Adrenal gland (tissue), 5 donors: ENCODE data around the gene GPR171.

Experiments
- POLR2A ChIP-seq, 2 donors: fragments of 450-650 bp; IDR thresholded peaks; one replicate each; pipeline ENCODE4 v1.6.1; 2017; ENCODE audit warnings: antibody characterized with exemption in 2 of 2, mild to moderate bottlenecking in 2 of 2, moderate library complexity in 1 of 2
- TF ChIP-seq, protein P1 (sequence below), 6 experiments: fragments of 450-650 bp in 4 of 6; fragments of 200-600 bp in 2 of 6; sonication (generic) in 1 of 6; IDR thresholded peaks; 1 replicate in 5 of 6; 2 replicates in 1 of 6; pipeline versions ENCODE4 v1.5.1 to v1.8.0; 2016 to 2021; ENCODE audit warnings: antibody characterized with exemption in 6 of 6, mild to moderate bottlenecking in 2 of 6, moderate library complexity in 1 of 6
- donor health status: DM: no; HTN: no; CAD: no.

DNA sequence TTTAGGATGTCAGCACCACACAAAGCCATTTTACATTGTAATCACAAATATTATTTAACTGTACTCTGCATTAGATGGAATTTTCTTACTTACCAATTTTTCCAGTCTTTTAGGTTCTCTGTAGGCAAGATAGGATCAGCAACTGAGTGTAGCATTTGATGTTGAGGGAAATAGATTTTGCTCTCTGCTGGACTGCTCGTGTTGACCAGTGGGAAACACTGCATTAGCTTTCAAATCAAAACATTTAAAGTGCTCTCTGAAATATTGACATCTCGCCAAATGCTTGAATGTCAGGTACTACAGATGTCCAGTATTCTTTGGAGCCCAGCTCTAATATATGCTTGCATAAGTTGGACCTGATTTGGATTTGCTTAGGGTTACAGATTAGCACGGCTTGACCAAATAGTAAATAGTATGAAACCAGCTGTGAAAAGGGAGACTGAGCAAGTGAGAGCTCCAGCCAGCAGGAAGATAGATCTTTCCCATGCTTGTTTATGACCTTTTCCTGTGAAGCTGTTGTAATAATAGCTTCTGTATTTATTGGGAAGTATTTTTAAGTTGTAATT is 45.8 kb upstream of the GPR171 start:
- TF ChIP-seq, protein P1, sequence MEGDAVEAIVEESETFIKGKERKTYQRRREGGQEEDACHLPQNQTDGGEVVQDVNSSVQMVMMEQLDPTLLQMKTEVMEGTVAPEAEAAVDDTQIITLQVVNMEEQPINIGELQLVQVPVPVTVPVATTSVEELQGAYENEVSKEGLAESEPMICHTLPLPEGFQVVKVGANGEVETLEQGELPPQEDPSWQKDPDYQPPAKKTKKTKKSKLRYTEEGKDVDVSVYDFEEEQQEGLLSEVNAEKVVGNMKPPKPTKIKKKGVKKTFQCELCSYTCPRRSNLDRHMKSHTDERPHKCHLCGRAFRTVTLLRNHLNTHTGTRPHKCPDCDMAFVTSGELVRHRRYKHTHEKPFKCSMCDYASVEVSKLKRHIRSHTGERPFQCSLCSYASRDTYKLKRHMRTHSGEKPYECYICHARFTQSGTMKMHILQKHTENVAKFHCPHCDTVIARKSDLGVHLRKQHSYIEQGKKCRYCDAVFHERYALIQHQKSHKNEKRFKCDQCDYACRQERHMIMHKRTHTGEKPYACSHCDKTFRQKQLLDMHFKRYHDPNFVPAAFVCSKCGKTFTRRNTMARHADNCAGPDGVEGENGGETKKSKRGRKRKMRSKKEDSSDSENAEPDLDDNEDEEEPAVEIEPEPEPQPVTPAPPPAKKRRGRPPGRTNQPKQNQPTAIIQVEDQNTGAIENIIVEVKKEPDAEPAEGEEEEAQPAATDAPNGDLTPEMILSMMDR (IDR thresholded peaks at IDR 0.05) = no peak
- TF ChIP-seq POLR2A (IDR thresholded peaks at IDR 0.05) = no peak
